HL-60/S4 (cell line): ENCODE data around the gene NKAIN2.
"Not testable (repeated sequence)": the region's sequence is repeated elsewhere in the genome, so short reads cannot be mapped to it uniquely, and the experiment has no call there.

Experiments used
- in situ Hi-C: fragments of 300-500 bp; cut with MboI; formaldehyde crosslinking; loops from 2 replicates; pipeline ENCODE4 v1.14.3; 2022; ENCODE audit warnings: low sequenced_read_pairs

The NKAIN2 gene

DNA sequence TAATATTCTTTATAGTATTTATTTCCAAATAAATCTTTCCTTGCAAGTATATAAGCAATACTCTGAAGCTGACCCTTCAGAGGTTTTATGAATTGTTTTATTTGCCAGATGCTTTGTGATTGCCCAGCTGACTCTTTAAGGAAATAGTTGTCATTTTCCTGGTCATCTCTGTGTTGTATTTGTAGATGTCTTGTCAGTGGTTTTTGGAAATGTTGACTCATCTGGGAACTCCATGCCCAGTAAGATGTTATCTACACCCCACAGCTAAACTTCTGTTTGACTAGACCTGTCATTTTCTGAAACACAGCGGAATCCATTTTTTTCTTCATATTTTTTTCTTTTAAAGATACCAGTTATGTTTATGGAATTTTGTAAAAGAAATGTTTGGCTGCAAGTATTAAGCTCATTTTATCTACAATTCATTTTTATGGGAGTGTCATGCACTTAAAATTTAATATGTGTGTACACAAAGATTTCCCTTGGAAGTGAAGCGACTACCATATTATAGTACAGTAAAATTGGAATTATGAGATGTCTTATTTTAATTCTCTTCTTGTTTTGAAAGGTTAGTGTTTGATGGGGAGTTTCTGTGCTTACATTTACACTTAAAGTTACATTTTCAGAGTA, 491.0 kb downstream of the NKAIN2 start:
- in situ Hi-C loops, result no loop called here

DNA sequence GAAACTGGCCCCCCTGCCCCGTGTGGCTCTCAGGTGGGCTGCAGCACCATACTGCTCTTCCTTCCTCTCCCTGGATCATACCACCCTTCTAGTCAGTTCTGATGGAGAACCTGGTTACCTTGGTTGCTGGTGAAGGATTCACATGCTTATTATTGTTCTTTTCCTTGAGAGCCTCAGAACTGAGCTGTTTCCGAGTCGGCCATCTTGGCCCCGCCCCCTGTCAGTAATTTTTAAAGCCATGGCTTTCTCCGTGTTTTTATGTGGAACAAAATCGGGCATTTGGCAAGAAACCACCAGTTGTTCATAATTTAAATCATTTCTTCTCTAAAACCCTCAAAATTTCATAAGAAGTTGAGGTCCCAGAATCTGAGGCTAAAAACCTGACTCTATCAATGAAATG, 493.8 kb downstream of the NKAIN2 start:
- in situ Hi-C loops, result no loop called here

DNA sequence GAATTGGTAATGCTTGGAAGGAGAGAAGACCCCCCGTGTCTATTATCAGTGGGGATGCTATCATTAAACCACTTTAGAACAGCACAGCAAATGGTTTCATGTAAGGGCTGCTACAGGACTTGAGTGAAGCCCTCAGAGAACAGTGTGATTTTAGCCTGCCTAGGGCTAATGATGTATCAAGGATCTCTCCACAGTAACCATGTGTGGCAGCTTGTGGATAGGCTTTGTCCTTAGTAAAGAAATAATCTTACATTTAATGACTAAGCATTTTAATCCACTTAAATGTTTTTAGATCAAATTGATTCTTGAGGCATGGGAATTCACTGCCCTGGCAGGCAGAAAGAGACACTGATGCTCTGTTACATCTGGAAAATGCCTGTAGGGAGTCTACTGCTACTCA, 495.1 kb downstream of the NKAIN2 start:
- in situ Hi-C loops, result no loop called here

DNA sequence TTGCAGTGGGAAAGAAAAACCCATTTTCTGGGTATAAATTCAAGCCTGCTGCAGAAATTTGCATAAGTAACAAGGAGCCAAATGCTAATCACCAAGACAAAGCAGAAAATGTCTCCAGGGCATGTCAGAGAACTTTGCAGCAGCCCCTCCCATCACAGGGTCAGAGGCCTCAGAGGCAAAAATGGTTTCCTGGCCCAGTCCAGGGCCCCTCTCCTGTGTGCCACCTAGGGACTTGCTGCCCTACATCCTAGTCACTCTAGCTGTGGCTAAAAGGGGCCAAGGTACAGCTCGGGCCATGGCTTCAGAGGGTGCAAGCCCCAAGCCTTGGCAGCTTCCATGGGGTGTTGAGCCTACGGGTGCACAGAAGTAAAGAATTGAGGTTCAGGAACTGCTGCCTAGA, 497.2 kb downstream of the NKAIN2 start:
- in situ Hi-C loops, result not testable (repeated sequence)

DNA sequence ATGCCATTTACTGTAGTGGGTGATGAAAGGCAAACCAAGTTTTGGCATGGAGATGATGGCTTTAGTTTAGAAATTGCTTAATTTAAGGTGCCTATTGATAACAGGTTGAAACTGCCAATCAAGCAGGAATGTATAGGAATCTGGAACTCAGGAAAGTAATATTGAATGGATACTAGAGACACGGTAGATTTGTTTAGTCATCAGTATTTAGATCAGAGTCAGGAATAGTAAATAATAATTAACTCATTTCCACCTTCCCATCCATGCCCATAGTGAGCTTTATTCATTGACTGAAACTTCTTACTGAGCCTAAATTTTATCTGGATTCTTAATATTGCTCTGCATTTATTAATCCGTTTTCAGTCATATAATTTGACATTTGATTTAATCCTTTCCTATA, 500.3 kb downstream of the NKAIN2 start:
- in situ Hi-C loops, result no loop called here

DNA sequence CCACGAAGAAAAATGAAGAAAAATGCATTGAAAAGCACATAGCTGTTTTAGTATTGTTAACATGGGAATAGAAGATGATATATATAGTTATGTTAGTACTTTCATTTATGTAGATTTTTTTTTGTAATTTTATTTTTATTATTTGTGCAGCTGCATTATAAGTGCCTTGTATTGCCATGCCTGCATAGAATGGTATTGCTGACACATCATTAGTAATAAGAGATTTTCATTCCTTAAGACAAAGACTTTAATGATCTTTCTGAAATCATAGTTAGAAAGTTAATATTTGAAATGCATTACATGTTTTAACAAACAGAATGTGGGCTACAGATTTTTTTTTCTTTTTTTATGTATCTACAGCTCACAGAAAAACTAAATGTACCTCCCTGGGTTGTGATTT, 506.5 kb downstream of the NKAIN2 start:
- in situ Hi-C loops, result no loop called here

DNA sequence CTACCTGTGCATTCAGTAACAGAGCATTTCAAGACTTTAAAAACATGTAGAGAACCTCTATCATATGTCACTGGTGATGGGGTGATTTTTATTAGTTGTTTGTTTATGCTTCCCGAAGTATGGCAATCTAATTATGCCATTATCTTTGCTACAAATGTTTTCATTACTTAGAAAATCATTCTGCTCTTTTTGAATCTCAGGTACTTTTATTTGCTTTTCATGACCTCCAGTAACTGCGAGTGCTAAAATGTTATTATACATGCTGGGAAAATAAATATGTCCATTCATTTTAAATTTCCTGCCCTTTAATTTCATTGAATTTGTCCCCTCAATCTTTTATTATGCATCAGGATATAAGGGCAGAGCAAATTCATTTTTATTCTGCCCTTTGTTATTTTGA, 515.7 kb downstream of the NKAIN2 start:
- in situ Hi-C loops, result no loop called here

DNA sequence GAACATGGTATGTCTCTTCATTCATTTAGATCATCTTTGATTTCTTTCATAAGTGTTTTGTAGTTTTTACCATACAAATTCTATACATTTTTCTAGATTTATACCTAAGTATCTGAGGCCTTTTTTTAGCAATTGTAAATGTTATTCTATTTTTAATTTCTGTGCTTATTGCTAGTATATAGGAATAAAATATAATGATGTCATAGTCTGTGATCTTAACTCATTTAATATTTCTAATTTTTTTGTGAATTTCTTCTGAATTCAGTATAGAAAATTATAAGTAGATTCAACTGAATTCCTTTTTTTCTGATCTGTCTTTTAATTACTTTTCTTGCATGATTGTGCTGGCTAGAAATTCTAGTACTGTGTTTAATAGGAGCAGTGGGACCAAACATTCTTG, 520.6 kb downstream of the NKAIN2 start:
- in situ Hi-C loops, result no loop called here

DNA sequence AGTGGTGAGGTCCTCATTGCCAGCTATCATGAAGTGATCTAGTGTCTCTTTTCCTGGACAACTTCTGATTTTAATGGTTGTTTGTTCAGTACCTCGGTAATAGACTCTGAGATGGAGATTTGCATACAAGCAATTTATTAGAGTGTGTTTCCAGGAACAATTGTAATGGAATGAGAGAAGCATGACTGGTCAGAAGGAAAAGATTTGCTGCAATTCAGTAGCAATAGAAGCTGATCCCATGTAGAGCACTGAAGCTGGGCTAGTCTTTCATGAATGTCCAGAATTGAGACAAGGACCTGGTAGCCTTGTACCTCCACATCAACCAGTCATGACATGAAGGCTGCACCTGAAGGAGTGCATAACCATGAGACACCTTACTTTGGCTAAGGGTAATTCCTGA, 526.5 kb downstream of the NKAIN2 start:
- in situ Hi-C loops, result no loop called here

DNA sequence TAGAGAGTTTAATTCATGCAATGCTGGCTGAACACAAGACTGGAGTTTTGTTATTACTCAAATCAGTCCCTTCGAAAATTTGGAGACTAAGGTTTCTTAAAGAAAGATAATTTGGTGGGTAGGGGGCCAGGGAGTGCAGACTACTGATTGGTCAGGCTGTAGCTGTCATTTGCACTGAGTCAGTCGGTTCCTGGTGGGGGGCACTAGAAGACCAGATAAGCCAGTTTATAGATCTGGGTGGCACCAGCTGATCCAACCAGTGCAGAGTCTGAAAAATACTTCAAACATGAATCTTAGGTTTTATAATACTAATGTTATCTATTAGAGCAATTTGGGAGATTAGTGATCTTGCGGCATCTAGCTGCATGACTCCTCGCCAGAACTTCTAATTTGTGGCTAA, 530.7 kb downstream of the NKAIN2 start:
- in situ Hi-C loops, result no loop called here

DNA sequence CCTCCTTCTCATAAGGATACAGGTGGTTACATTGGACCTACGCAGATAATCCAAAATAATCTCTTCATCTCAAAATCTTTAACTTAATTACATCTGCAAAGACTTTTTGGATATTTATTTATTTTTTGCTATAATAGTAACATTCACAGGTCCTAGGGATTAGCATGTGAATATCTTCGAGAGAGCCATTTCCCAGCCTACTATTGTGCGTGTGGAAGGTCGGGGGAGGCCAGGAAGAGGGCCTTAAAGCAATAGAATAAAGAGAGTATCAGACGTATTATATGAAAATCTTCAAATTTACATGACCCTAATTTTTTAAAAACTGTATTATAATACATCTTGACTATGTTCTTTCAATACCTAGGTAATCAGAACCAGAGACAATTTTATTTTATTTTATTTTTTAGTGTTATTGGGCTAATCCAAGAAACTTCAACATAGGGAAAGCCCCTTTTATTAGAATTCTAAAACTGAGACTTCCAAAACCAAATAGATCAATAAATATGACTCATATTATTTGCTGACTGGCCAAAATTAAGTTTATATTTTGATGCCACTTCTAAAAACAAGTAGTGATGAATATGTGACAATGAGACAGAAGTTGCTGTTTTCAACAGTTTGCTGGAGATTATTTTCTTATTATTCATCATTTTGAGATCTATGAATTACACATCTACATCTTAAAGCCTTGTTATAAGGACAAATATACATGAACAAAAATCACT, 536.1 kb downstream of the NKAIN2 start:
- in situ Hi-C loops, result no loop called here

DNA sequence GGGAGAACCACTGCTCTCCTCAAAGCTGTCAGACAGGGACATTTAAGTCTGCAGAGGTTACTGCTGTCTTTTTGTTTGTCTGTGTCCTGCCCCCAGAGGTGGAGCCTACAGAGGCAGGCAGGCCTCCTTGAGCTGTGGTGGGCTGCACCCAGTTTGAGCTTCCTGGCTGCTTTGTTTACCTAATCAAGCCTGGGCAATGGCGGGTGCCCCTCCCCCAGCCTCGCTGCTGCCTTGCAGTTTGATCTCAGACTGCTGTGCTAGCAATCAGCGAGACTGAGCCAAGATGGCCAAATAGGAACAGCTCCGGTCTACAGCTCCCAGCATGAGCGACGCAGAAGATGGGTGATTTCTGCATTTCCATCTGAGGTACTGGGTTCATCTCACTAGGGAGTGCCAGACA, 544.7 kb downstream of the NKAIN2 start:
- in situ Hi-C loops, result not testable (repeated sequence)

DNA sequence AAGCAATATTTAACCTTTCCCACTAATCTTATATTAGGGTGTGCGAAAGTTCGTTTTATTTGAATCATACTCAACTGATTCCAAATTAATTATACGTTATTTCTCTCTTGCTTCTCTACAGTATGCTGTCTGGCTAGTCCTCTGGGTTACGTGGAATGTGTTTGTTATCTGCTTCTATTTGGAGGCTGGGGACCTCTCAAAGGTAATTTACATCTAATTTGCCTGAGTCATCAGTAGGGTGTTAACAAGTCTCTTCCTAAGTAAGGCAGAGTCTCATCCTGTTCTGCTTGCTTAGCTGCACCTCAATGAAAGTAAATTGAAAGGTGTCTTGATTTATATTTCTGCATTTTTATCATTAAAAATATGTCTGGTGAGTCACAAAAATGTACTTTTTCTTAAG, 551.5 kb downstream of the NKAIN2 start:
- in situ Hi-C loops, result no loop called here

DNA sequence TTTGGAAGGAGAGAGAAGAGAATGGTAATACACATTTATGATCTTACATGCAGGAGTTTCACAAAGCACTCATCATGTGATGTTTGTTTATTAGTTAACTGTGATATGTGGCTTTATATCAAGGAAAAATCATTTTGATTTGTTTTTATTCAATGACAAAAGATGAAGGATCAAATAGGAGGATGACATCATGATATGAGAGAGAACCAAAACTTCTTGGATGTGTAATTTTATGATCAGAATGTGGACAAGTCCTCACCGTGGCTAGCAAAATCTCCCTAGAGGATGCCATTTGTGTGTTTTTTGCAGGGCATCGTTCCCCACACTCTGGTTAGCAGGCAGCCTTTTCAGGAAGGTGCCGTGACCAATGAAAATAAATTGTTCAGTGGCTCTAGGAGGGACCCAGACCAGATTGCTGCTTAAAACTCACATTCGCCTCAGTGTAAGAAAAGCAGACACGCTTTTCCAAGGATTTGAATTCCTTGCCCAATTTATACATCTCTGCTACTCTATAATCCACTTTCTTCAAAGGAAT, 552.7 kb downstream of the NKAIN2 start:
- in situ Hi-C loops, result no loop called here

DNA sequence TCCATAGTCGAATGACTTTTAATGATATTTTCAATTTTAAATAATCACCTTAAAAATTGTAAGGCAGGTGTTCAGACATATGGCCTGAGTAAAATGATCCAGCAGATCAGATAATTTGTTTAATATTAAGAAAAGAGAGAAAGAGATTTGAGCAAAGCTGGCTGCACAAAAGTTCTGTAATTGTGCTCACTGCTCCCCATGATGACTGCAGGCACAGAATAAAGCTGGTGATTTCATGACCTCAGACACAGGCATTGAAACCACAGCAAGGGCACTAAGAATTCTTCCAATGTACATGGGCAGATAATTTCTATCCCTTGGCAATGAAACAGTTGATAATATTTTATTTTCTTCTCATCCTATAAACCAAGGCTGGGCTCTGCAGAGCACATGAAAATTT, 553.1 kb downstream of the NKAIN2 start:
- in situ Hi-C loops, result no loop called here

DNA sequence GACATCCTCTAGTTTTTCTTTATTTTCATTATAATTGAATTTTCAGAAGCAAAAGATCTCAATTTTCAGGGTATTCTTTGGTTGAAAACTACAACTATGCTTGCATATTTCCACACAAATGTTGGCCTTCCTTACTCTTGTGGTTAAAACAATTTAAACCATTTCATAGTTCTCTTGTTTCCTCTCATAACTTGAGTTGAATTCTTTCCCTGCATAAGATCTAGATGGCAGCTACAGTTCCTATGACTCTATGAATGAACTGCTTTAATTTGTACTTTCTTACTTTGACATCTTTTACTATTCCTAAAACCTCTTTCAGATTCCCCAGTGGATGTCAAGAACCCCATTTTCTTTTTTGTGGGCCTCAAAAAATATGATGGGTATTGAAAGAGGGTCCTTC, 564.5 kb downstream of the NKAIN2 start:
- in situ Hi-C loops, result no loop called here

DNA sequence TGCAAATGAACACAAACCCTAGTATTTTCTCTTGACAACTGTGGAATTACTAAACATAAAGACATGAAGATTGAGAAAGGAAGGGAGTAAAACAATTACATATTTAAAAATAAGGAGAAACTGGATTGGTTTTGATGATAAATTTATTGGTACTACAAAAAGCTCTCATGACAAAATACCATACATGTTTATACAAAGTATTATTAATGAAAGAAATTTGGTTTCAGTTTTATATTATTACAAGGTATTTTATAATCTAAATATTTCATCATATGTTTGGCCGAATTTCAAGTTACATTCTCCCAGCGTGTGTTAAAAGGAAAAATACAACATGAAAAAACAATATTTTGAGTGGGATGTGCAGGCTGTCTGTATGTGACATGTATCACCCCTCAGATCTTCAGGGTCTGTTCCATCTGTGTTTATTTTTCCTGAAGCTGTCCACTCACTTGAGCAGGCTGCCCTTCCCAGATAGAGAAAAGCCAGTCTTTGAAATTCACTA, 568.4 kb downstream of the NKAIN2 start:
- in situ Hi-C loops, result no loop called here

DNA sequence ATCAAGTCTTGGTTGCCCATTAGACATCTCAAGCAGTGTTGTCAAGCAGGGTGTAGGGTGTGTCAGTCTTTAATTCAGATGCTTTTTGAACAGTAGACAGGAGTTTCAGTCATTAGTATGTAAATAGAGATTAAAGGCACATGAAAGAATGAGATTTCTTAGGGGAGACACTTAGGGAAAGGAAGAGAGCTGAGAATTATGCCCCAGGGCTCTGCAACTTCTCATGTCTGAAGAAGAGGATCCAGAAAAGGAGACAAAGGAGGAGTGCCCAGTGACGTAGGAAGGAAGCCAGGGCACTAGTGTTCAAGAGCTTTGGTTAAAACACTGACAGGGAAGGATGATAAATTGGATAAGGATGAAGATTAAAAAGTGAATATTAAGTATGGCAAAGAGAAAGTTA, 569.7 kb downstream of the NKAIN2 start:
- in situ Hi-C loops, result no loop called here

DNA sequence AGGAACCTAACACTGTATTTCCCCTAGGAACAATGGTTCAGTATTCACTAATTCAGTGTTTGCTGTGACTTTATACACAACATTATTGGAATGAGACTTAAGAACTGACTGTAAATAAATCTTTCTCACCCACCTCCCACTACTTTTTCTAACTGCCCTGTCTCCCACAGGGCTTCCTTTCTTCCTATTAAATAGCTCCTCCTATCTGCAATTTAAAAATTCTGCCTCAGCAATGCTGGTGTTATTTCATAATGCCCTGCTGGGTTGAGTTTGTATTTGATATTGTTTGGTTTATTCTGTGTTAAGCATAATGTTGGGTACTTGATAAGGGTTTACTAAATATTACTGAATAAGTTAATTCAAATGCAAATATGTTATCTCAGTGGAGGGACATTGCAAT, 585.5 kb downstream of the NKAIN2 start:
- in situ Hi-C loops, result no loop called here

DNA sequence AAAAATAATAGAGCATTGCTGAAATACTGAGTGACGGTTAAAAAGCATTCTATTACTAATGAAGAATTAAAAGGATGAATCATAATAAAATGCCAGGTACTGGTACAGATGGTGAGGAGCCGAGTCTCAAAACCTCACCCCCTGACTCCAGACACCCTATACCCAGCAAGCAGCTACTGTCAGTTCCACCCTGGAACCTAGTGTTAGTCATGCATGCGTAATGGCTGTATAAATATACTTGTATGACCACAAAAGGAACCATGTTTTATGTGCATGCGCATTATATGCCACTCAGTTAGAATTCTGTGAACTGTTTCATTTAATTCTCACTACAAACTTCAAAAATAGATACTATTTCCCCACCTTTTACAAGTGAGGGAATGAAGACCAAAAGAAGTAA, 589.9 kb downstream of the NKAIN2 start:
- in situ Hi-C loops, result no loop called here

DNA sequence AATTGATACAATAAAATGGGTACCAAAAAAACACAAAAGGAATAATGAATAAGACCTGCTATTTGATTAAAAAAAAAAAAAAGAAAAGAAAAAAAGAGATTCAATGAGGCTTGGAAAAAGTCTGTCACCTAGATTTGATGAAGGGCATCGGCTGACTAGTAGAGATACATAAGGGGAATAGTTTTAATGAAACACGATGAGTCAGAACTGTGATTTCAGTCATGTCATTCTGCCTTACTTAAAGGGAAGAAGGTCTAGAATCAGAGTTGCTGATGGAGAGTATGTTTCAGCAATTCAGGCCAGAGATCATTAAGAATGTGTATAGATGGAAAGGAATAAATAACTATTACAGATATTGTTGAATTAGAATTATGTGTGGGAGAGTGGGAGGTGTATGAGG, 592.7 kb downstream of the NKAIN2 start:
- in situ Hi-C loops, result no loop called here

DNA sequence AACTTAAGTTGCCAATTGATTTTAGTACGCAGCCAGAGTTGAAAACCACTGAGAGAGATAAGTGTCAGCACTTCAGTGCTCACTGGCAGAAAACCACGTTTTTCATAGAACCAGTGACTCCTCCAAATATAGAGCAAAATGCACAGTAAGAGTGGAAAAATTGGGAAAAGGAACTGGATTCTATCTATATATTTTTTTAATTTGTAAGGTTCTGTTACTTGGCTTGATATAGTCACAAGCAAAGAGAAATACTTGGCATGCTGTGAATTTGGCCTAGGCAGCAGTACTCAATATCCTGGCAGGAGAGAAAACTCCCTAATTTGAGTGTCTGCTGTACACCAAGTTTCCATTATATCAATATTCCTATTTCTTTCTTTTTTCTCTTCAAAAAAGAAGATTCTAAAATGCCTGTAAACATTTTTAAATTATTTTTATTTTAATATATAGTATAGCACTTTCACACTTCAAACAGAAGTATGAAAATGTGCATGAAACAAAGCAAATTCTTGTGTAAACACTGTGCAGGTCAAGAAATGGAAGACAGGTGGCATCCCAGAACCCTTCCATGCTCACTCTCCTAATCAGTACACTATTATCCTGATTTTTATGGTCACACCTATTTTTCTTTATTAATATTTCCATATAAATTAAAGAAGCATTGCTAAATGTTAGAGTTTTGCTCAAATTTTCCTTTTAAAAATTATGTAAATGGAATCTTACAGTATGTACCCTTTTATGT, 596.8 kb downstream of the NKAIN2 start:
- in situ Hi-C loops, result no loop called here
